Muscle layer of duodenum (tissue), 2 donors: ENCODE results near the gene SVBP.
"Not testable (repeated sequence)": the region's sequence is repeated elsewhere in the genome, so short reads cannot be mapped to it uniquely, and the experiment has no call there.

Source experiments
- H3K27ac ChIP-seq: one replicate; pipeline ENCODE4 v1.7.0; 2013; ENCODE audit warnings: mild to moderate bottlenecking, low read length
- H3K27me3 ChIP-seq: one replicate; pipeline ENCODE4 v1.7.0; 2013; ENCODE audit warnings: low read depth, mild to moderate bottlenecking, control low read depth, low read length
- H3K36me3 ChIP-seq, 2 donors: one replicate each; pipeline ENCODE4 v1.7.0; 2013; ENCODE audit warnings: low read length in 2 of 2, control low read depth in 1 of 2, mild to moderate bottlenecking in 1 of 2; ENCODE audit not compliant: insufficient read depth in 2 of 2, control insufficient read depth in 1 of 2
- H3K4me1 ChIP-seq, 2 donors: one replicate each; pipeline ENCODE4 v1.7.0; 2013; ENCODE audit warnings: low read length in 2 of 2, mild to moderate bottlenecking in 2 of 2, control low read depth in 1 of 2, moderate library complexity in 1 of 2; ENCODE audit not compliant: insufficient read depth in 2 of 2, control insufficient read depth in 1 of 2
- H3K4me3 ChIP-seq, 2 donors: one replicate each; pipeline ENCODE4 v1.7.0; 2013; ENCODE audit warnings: low read length in 2 of 2, low read depth in 1 of 2, mild to moderate bottlenecking in 1 of 2
- H3K9me3 ChIP-seq, 2 donors: one replicate each; pipeline ENCODE4 v1.7.0; 2013; ENCODE audit warnings: low read length in 2 of 2, control low read depth in 1 of 2, mild to moderate bottlenecking in 1 of 2; ENCODE audit not compliant: control insufficient read depth in 1 of 2
- donor health status: healthy.

Gene SVBP

DNA sequence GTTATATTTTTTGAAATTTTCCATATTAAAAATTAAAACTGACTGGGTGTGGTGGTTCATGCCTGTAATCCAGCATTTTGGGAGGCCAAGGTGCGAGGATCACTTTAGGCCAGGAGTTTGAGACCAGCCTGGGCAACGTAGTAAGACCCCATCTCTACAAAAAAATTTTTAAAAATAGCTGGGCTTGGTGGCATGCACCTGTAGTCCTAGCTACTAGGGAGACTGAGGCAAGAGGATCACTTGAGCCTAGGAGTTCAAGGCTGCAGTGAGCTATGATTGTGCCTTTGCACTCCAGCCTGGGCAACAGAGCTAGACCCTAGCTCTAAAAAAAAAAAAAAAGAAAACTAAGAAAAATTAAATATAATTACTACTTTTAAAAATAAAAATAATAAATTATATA is 4.5 kb upstream of the SVBP start:
- H3K4me1 ChIP-seq, result peaks cover 6 to 11% of the 10 kb centered on the region in 2 donors
- H3K36me3 ChIP-seq, result no peaks in the 10 kb centered on the region
- no peaks in the 10 kb centered on the region for H3K9me3 ChIP-seq
- no peak overlapping the region for H3K27ac ChIP-seq
- H3K4me3 ChIP-seq, result no peak overlapping the region
- no peaks in the 10 kb centered on the region for H3K27me3 ChIP-seq

GRCh38 chr1:42820813-42821212 is 3.6 kb upstream of the SVBP start:
- H3K4me3 ChIP-seq, result no peak overlapping the region
- H3K4me1 ChIP-seq, result peaks cover 10 to 19% of the 10 kb centered on the region in 2 donors
- no peaks in the 10 kb centered on the region for H3K36me3 ChIP-seq
- no peaks in the 10 kb centered on the region for H3K9me3 ChIP-seq
- no peak overlapping the region for H3K27ac ChIP-seq
- no peaks in the 10 kb centered on the region for H3K27me3 ChIP-seq

DNA sequence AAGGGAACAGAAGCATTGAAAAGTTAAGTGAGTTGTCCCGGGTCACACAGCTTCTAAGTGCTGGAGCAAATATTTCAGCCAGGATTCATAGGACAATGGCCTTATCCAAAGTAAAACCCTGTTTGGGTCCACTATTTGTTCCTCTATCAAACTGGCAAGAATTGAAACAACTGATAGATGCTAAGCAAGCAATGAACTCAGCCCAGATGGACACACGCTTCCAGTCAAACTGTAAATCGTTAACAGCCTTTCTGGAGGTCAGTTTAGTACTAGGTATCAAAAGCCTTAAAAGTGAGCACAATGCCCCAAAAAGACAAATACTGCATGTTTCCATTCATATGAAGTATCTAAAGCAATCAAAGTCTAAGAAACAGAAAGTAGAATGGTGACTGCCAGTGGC is 779 bp upstream of the SVBP start:
- no peaks in the 10 kb centered on the region for H3K36me3 ChIP-seq
- no peaks in the 10 kb centered on the region for H3K9me3 ChIP-seq
- H3K27me3 ChIP-seq, result no peaks in the 10 kb centered on the region
- H3K27ac ChIP-seq, result no peak overlapping the region
- H3K4me1 ChIP-seq, result peaks cover 11 to 15% of the 10 kb centered on the region in 2 donors
- H3K4me3 ChIP-seq, result peak overlapping the region; percentile 59 to 88

- H3K27me3 ChIP-seq, result no peaks in the 10 kb centered on the region
- peak overlapping the region; percentile 56 for H3K27ac ChIP-seq
- H3K4me3 ChIP-seq, result peak overlapping the region; percentile 59 to 88
- H3K36me3 ChIP-seq, result no peaks in the 10 kb centered on the region
- H3K4me1 ChIP-seq, result peaks cover 11 to 14% of the 10 kb centered on the region in 2 donors
- H3K9me3 ChIP-seq, result no peaks in the 10 kb centered on the region
Measured at GRCh38 chr1:42817440-42817767, 207 bp upstream of the SVBP start.

GRCh38 chr1:42815941-42816584 is 1.1 kb downstream of the SVBP start:
- H3K27ac ChIP-seq, result peak overlapping the region; percentile 84
- no peaks in the 10 kb centered on the region for H3K36me3 ChIP-seq

GRCh38 chr1:42814815-42815214 is 2.4 kb downstream of the SVBP start:
- peaks cover 11 to 14% of the 10 kb centered on the region in 2 donors for H3K4me1 ChIP-seq
- H3K9me3 ChIP-seq, H3K36me3 ChIP-seq, H3K27ac ChIP-seq, H3K27me3 ChIP-seq, H3K4me3 ChIP-seq: not testable (repeated sequence)

More at GRCh38 chr1:42815941-42816584, 1.1 kb downstream of the SVBP start:
- Histone ChIP-seq H3K4me1 (peaks cover 11 to 14% of the 10 kb centered on the region in 2 donors), H3K9me3 (no peaks in the 10 kb centered on the region), H3K4me3 (peak overlapping the region; percentile 88 to 90), H3K27me3 (no peaks in the 10 kb centered on the region)

DNA sequence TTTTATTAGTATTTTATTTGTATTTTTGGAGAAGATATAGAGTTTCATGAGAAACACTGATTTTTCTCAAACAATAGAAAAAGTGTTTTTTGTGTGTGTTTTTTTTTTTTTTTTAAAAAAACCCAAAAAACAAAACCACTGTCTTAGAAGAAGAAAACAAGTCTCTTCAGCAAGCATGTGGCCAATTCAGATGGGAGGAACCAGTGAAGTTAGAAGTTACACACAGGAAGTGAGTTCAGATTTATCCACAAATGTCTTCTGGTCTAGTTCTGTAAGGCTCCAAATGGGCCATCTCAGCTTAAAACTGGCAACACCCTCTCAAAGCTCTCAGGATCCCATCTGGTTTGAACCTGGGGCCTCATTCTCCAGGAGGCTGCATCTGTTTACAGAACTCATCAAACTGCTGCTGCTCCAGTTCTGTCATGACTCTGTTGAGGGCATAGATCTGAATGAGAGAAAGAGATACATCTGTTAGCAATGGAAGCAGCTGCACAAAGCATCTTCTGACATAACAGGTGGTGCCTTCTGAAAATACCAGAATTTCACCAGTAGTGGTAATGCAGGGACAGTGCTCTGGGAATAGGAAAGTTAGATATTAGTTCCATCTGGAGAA is 10.0 kb downstream of the SVBP start:
- Histone ChIP-seq H3K4me3 (no peak overlapping the region), H3K36me3 (peaks cover 0 to 9% of the 10 kb centered on the region in 2 donors), H3K27me3 (no peaks in the 10 kb centered on the region), H3K9me3 (no peaks in the 10 kb centered on the region), H3K4me1 (no peaks in the 10 kb centered on the region), H3K27ac (no peak overlapping the region)

- Histone ChIP-seq H3K27me3 (no peaks in the 10 kb centered on the region), H3K4me1 (no peaks in the 10 kb centered on the region), H3K9me3 (no peaks in the 10 kb centered on the region), H3K36me3 (peaks cover 0 to 9% of the 10 kb centered on the region in 2 donors), H3K4me3 (no peak overlapping the region), H3K27ac (no peak overlapping the region)
Measured at GRCh38 chr1:42806593-42806992, 10.6 kb downstream of the SVBP start.

GRCh38 chr1:42806171-42806570 is 11.0 kb downstream of the SVBP start:
- Histone ChIP-seq H3K4me3 (no peak overlapping the region), H3K27me3 (no peaks in the 10 kb centered on the region), H3K4me1 (no peaks in the 10 kb centered on the region), H3K27ac (no peak overlapping the region), H3K36me3 (peaks cover 0 to 9% of the 10 kb centered on the region in 2 donors), H3K9me3 (no peaks in the 10 kb centered on the region)

GRCh38 chr1:42801832-42802473 is 15.2 kb downstream of the SVBP start:
- Histone ChIP-seq H3K36me3 (peaks cover 0 to 4% of the 10 kb centered on the region in 2 donors), H3K4me1 (no peaks in the 10 kb centered on the region), H3K27ac (no peak overlapping the region), H3K4me3 (no peak overlapping the region), H3K9me3 (no peaks in the 10 kb centered on the region), H3K27me3 (no peaks in the 10 kb centered on the region)

DNA sequence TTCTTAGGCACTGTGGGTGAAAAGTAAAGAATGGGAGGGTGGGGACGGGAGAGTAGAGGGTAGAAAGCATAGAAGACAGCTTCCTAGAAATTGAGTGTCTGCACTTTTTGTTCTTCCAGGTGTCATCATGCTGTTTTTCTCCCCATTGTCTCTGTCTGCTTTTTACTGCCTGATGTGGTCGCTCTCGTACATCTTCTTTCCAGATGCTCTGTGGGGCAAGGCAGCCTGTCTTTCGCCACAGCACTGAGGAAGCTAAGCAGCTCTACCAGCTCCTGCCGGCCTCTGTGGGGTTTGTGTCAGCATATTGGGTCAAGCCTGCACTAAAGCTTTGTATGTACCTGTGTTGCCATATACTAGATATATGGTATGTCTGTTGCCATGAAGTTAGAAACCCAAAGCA is 19.2 kb downstream of the SVBP start:
- Histone ChIP-seq H3K9me3 (no peaks in the 10 kb centered on the region), H3K36me3 (no peaks in the 10 kb centered on the region), H3K4me1 (no peaks in the 10 kb centered on the region), H3K27me3 (no peaks in the 10 kb centered on the region), H3K27ac (no peak overlapping the region), H3K4me3 (no peak overlapping the region)
